CD8-positive, alpha-beta memory T cell (primary cell): Measurements from ENCODE around the gene CEP152. TPM values are rescaled to one million over a fixed set of nuclear protein-coding genes. Genes with fewer than 3 reads are reported as not detected.
A peak's percentile ranks its signal among the peaks of the same experiment; 100 is the strongest.

Experiments used
- CTCF ChIA-PET: fragments of 350-600 bp; sonication (Branson Sonifier 250); formaldehyde crosslinking; loops from one replicate; lab custom pipeline; 2021; ENCODE audit warnings: antibody characterized with exemption; lab: Charles Lee
- POLR2A ChIA-PET: fragments of 350-600 bp; sonication (Branson Sonifier 250); formaldehyde crosslinking; loops from one replicate; lab custom pipeline; 2021; ENCODE audit warnings: antibody characterized with exemption; lab: Charles Lee
- DNase-seq, 5 donors: peaks; one replicate each; pipeline versions ENCODE4 v3.0.0 to v3.0.0-alpha.2; 2020 to 2022; ENCODE audit warnings: mixed read lengths in 1 of 5
- H3K27ac ChIP-seq: one replicate; pipeline ENCODE4 v1.7.0; 2013; ENCODE audit warnings: low read depth, mild to moderate bottlenecking, low read length, moderate library complexity
- H3K27me3 ChIP-seq: 2 replicates; pipeline ENCODE4 v1.7.0; 2013; ENCODE audit warnings: low read length, mild to moderate bottlenecking; ENCODE audit not compliant: insufficient read depth, poor library complexity, severe bottlenecking
- H3K36me3 ChIP-seq: 2 replicates; pipeline ENCODE4 v1.7.0; 2013; ENCODE audit warnings: mild to moderate bottlenecking, low read length, moderate library complexity; ENCODE audit not compliant: insufficient read depth
- H3K4me1 ChIP-seq: 2 replicates; pipeline ENCODE4 v1.7.0; 2013; ENCODE audit warnings: mild to moderate bottlenecking, low read length, moderate library complexity; ENCODE audit not compliant: insufficient read depth
- H3K4me3 ChIP-seq: 2 replicates; pipeline ENCODE4 v1.7.0; 2013; ENCODE audit warnings: mild to moderate bottlenecking, low read length
- H3K9me3 ChIP-seq: 2 replicates; pipeline ENCODE4 v1.7.0; 2013; ENCODE audit warnings: mild to moderate bottlenecking, low read length
- H3K27ac Mint-ChIP-seq, 8 donors: one replicate each; pipeline ENCODE4 v1.8.0; 2020 to 2021; ENCODE audit warnings: mixed read lengths in 8 of 8, mild to moderate bottlenecking in 6 of 8, inconsistent platforms in 3 of 8, moderate library complexity in 3 of 8
- H3K27me3 Mint-ChIP-seq, 2 donors: one replicate each; pipeline ENCODE4 v1.8.0; 2020 to 2021; ENCODE audit warnings: mixed read lengths in 2 of 2, mild to moderate bottlenecking in 1 of 2, moderate library complexity in 1 of 2
- H3K36me3 Mint-ChIP-seq, 3 donors: one replicate each; pipeline ENCODE4 v1.8.0; 2020 to 2021; ENCODE audit warnings: mixed read lengths in 3 of 3, inconsistent platforms in 1 of 3, mild to moderate bottlenecking in 1 of 3
- H3K4me1 Mint-ChIP-seq, 3 donors: one replicate each; pipeline ENCODE4 v1.8.0; 2020 to 2021; ENCODE audit warnings: mixed read lengths in 3 of 3, inconsistent platforms in 1 of 3, mild to moderate bottlenecking in 1 of 3
- H3K4me3 Mint-ChIP-seq, 7 donors: one replicate each; pipeline ENCODE4 v1.8.0; 2020 to 2021; ENCODE audit warnings: mixed read lengths in 7 of 7, mild to moderate bottlenecking in 6 of 7, moderate library complexity in 4 of 7, inconsistent platforms in 2 of 7
- H3K9me3 Mint-ChIP-seq, 5 donors: one replicate each; pipeline ENCODE4 v1.8.0; 2020 to 2022; ENCODE audit warnings: mixed read lengths in 5 of 5, mild to moderate bottlenecking in 3 of 5, moderate library complexity in 2 of 5, inconsistent platforms in 1 of 5
- polyA plus RNA-seq: library from polyadenylated mRNA; unstranded; fragments of 300-500 nt; fragmentation: Illumina TruSeq; gene quantifications from one replicate; pipeline ENCODE4 v1.2.3, GENCODE V29; 2021
- total RNA-seq, 2 experiments: library from RNA; stranded (reverse); gene quantifications; one replicate each; pipeline ENCODE4 v1.2.3, GENCODE V29; 2021

The CEP152 gene
- total and polyA plus RNA-seq, 3 experiments from 2014 or later: 6.5 to 20.7 (median 19.7) TPM

GRCh38 chr15:48722764-48723661 is 87.9 kb downstream of the CEP152 start:
- Histone ChIP-seq H3K36me3 (no peaks in the 10 kb centered on the region), H3K9me3 (no peaks in the 10 kb centered on the region), H3K27ac (no peak overlapping the region), H3K4me3 (no peak overlapping the region), H3K4me1 (no peaks in the 10 kb centered on the region), H3K27me3 (no peaks in the 10 kb centered on the region)
- H3K4me3 Mint-ChIP-seq: no peak overlapping the region
- peaks cover 3 to 12% (median 8%) of the 10 kb centered on the region in 3 donors for H3K36me3 Mint-ChIP-seq
- H3K27me3 Mint-ChIP-seq: no peaks in the 10 kb centered on the region
- ChIA-PET CTCF (no interaction called here), POLR2A (no interaction called here)
- H3K4me1 Mint-ChIP-seq: no peaks in the 10 kb centered on the region
- no peak for DNase-seq
- H3K9me3 Mint-ChIP-seq: no peaks in the 10 kb centered on the region
- no peak overlapping the region for H3K27ac Mint-ChIP-seq

GRCh38 chr15:48721061-48721810 is 89.6 kb downstream of the CEP152 start:
- Mint-ChIP-seq H3K27me3 (no peaks in the 10 kb centered on the region), H3K4me1 (no peaks in the 10 kb centered on the region), H3K9me3 (peaks cover 2 to 8% (median 7%) of the 10 kb centered on the region in 5 donors), H3K27ac (peak overlapping the region in 1 of 8 donors; percentile 13), H3K36me3 (peaks cover 4 to 15% (median 8%) of the 10 kb centered on the region in 3 donors), H3K4me3 (no peak overlapping the region)
- Histone ChIP-seq H3K4me1 (no peaks in the 10 kb centered on the region), H3K9me3 (no peaks in the 10 kb centered on the region), H3K27me3 (no peaks in the 10 kb centered on the region), H3K27ac (no peak overlapping the region), H3K4me3 (no peak overlapping the region), H3K36me3 (no peaks in the 10 kb centered on the region)
- no peak for DNase-seq
- ChIA-PET POLR2A (no interaction called here), CTCF (no interaction called here)

GRCh38 chr15:48720646-48721045 is 90.2 kb downstream of the CEP152 start:
- Mint-ChIP-seq H3K4me1 (no peaks in the 10 kb centered on the region), H3K9me3 (peaks cover 3 to 14% (median 13%) of the 10 kb centered on the region in 5 donors), H3K36me3 (peaks cover 7 to 21% (median 12%) of the 10 kb centered on the region in 3 donors), H3K4me3 (no peak overlapping the region), H3K27me3 (no peaks in the 10 kb centered on the region), H3K27ac (no peak overlapping the region)
- peaks cover 3% of the 10 kb centered on the region for H3K9me3 ChIP-seq
- no peak for DNase-seq
- H3K4me3 ChIP-seq: no peak overlapping the region
- H3K27me3 ChIP-seq: no peaks in the 10 kb centered on the region
- CTCF ChIA-PET: no interaction called here
- POLR2A ChIA-PET: no interaction called here
- H3K36me3 ChIP-seq: no peaks in the 10 kb centered on the region
- H3K4me1 ChIP-seq: no peaks in the 10 kb centered on the region
- H3K27ac ChIP-seq: no peak overlapping the region

GRCh38 chr15:48719668-48720067 is 91.2 kb downstream of the CEP152 start:
- H3K27me3 Mint-ChIP-seq: no peaks in the 10 kb centered on the region
- H3K9me3 Mint-ChIP-seq: peaks cover 3 to 19% (median 16%) of the 10 kb centered on the region in 5 donors
- no peaks in the 10 kb centered on the region for H3K27me3 ChIP-seq
- H3K4me3 Mint-ChIP-seq: no peak overlapping the region
- DNase-seq: no peak
- CTCF ChIA-PET: no interaction called here
- H3K36me3 Mint-ChIP-seq: peaks cover 7 to 20% (median 12%) of the 10 kb centered on the region in 3 donors
- POLR2A ChIA-PET: no interaction called here
- no peaks in the 10 kb centered on the region for H3K4me1 Mint-ChIP-seq
- no peaks in the 10 kb centered on the region for H3K36me3 ChIP-seq
- H3K4me3 ChIP-seq: no peak overlapping the region
- peaks cover 4% of the 10 kb centered on the region for H3K9me3 ChIP-seq
- no peak overlapping the region for H3K27ac Mint-ChIP-seq
- H3K27ac ChIP-seq: no peak overlapping the region
- no peaks in the 10 kb centered on the region for H3K4me1 ChIP-seq

- H3K9me3 ChIP-seq: peaks cover 4% of the 10 kb centered on the region
- H3K27me3 ChIP-seq: no peaks in the 10 kb centered on the region
- no peak overlapping the region for H3K27ac ChIP-seq
- H3K36me3 ChIP-seq: no peaks in the 10 kb centered on the region
- H3K4me3 ChIP-seq: no peak overlapping the region
- CTCF ChIA-PET: no interaction called here
- POLR2A ChIA-PET: no interaction called here
- Mint-ChIP-seq H3K27me3 (no peaks in the 10 kb centered on the region), H3K4me1 (no peaks in the 10 kb centered on the region), H3K9me3 (peaks cover 3 to 21% (median 16%) of the 10 kb centered on the region in 5 donors), H3K4me3 (no peak overlapping the region), H3K36me3 (peaks cover 7 to 20% (median 11%) of the 10 kb centered on the region in 3 donors), H3K27ac (no peak overlapping the region)
- H3K4me1 ChIP-seq: no peaks in the 10 kb centered on the region
- DNase-seq: no peak
Measured at GRCh38 chr15:48718646-48719045, 92.2 kb downstream of the CEP152 start.

GRCh38 chr15:48717458-48717857 is 93.4 kb downstream of the CEP152 start:
- no peak overlapping the region for H3K27ac ChIP-seq
- POLR2A ChIA-PET: no interaction called here
- no peaks in the 10 kb centered on the region for H3K27me3 ChIP-seq
- peaks cover 4% of the 10 kb centered on the region for H3K9me3 ChIP-seq
- Mint-ChIP-seq H3K9me3 (peaks cover 3 to 21% (median 16%) of the 10 kb centered on the region in 5 donors), H3K4me3 (no peak overlapping the region), H3K36me3 (peaks cover 7 to 23% (median 11%) of the 10 kb centered on the region in 3 donors), H3K4me1 (no peaks in the 10 kb centered on the region), H3K27me3 (no peaks in the 10 kb centered on the region), H3K27ac (no peak overlapping the region)
- no peaks in the 10 kb centered on the region for H3K36me3 ChIP-seq
- no peaks in the 10 kb centered on the region for H3K4me1 ChIP-seq
- CTCF ChIA-PET: no interaction called here
- no peak for DNase-seq
- no peak overlapping the region for H3K4me3 ChIP-seq

GRCh38 chr15:48712546-48712945 is 98.3 kb downstream of the CEP152 start:
- peaks cover 3 to 25% (median 21%) of the 10 kb centered on the region in 5 donors for H3K9me3 Mint-ChIP-seq
- Histone ChIP-seq H3K36me3 (no peaks in the 10 kb centered on the region), H3K27me3 (no peaks in the 10 kb centered on the region), H3K4me3 (no peak overlapping the region), H3K27ac (no peak overlapping the region), H3K4me1 (no peaks in the 10 kb centered on the region), H3K9me3 (peaks cover 4% of the 10 kb centered on the region)
- H3K27ac Mint-ChIP-seq: no peak overlapping the region
- H3K4me1 Mint-ChIP-seq: no peaks in the 10 kb centered on the region
- no peak for DNase-seq
- POLR2A ChIA-PET: no interaction called here
- no peak overlapping the region for H3K4me3 Mint-ChIP-seq
- H3K27me3 Mint-ChIP-seq: no peaks in the 10 kb centered on the region
- peaks cover 7 to 24% (median 11%) of the 10 kb centered on the region in 3 donors for H3K36me3 Mint-ChIP-seq
- CTCF ChIA-PET: no interaction called here

- H3K4me3 Mint-ChIP-seq: no peak overlapping the region
- H3K4me1 Mint-ChIP-seq: no peaks in the 10 kb centered on the region
- H3K36me3 Mint-ChIP-seq: peaks cover under 1 to 12% (median 4%) of the 10 kb centered on the region in 3 donors
- peaks cover 4% of the 10 kb centered on the region for H3K9me3 ChIP-seq
- no peak overlapping the region for H3K4me3 ChIP-seq
- H3K36me3 ChIP-seq: no peaks in the 10 kb centered on the region
- no peak for DNase-seq
- no peaks in the 10 kb centered on the region for H3K27me3 ChIP-seq
- H3K27ac Mint-ChIP-seq: no peak overlapping the region
- H3K27me3 Mint-ChIP-seq: no peaks in the 10 kb centered on the region
- H3K9me3 Mint-ChIP-seq: peaks cover 8 to 27% (median 17%) of the 10 kb centered on the region in 5 donors
- ChIA-PET CTCF (no interaction called here), POLR2A (no interaction called here)
- no peak overlapping the region for H3K27ac ChIP-seq
- no peaks in the 10 kb centered on the region for H3K4me1 ChIP-seq
Measured at GRCh38 chr15:48710952-48711495, 99.8 kb downstream of the CEP152 start.
